Activated CD8-positive, alpha-beta memory T cell treated with anti-CD3 and anti-CD28 coated beads, Interleukin-2, amount 50 U/mL, for 1 hour (primary cell): ENCODE measurements around the gene MAPKAPK2.

ENCODE experiments used
- DNase-seq: peaks from one replicate; pipeline ENCODE4 v3.0.0-alpha.2; 2020; ENCODE audit errors: extremely low read depth

The MAPKAPK2 gene

GRCh38 chr1:206703661-206704060 is 19.0 kb downstream of the MAPKAPK2 start:
- no peak for DNase-seq

GRCh38 chr1:206704226-206704625 is 19.5 kb downstream of the MAPKAPK2 start:
- DNase-seq: no peak

GRCh38 chr1:206705191-206705590 is 20.5 kb downstream of the MAPKAPK2 start:
- DNase-seq: no peak

- DNase-seq: no peak
Measured at GRCh38 chr1:206705726-206706297, 21.1 kb downstream of the MAPKAPK2 start.

GRCh38 chr1:206706298-206706791 is 21.6 kb downstream of the MAPKAPK2 start:
- DNase-seq: no peak

- no peak for DNase-seq
Measured at GRCh38 chr1:206706806-206707366, 22.2 kb downstream of the MAPKAPK2 start.

- no peak for DNase-seq
Measured at GRCh38 chr1:206708058-206708457, 23.4 kb downstream of the MAPKAPK2 start.

GRCh38 chr1:206708882-206709281 is 24.2 kb downstream of the MAPKAPK2 start:
- no peak for DNase-seq

- no peak for DNase-seq
Measured at GRCh38 chr1:206709322-206709721, 24.6 kb downstream of the MAPKAPK2 start.

GRCh38 chr1:206709772-206710459 is 25.2 kb downstream of the MAPKAPK2 start:
- no peak for DNase-seq

GRCh38 chr1:206710460-206710823 is 25.7 kb downstream of the MAPKAPK2 start:
- DNase-seq: no peak

- no peak for DNase-seq
Measured at GRCh38 chr1:206713070-206713469, 28.4 kb downstream of the MAPKAPK2 start.

- DNase-seq: no peak
Measured at GRCh38 chr1:206713910-206714312, 29.2 kb downstream of the MAPKAPK2 start.

- no peak for DNase-seq
Measured at GRCh38 chr1:206714331-206715058, 29.8 kb downstream of the MAPKAPK2 start.

- no peak for DNase-seq
Measured at GRCh38 chr1:206715120-206715519, 30.4 kb downstream of the MAPKAPK2 start.

GRCh38 chr1:206715552-206716158 is 30.9 kb downstream of the MAPKAPK2 start:
- no peak for DNase-seq

GRCh38 chr1:206716159-206716869 is 31.6 kb downstream of the MAPKAPK2 start:
- DNase-seq: no peak

- DNase-seq: no peak
Measured at GRCh38 chr1:206716870-206717673, 32.4 kb downstream of the MAPKAPK2 start.

GRCh38 chr1:206717674-206717989 is 32.9 kb downstream of the MAPKAPK2 start:
- no peak for DNase-seq

GRCh38 chr1:206719169-206719839 is 34.6 kb downstream of the MAPKAPK2 start:
- no peak for DNase-seq
